Measurements from ENCODE around the gene ATP8B4. TPM values are rescaled to one million over a fixed set of nuclear protein-coding genes. Genes with fewer than 3 reads are reported as not detected.

ATP8B4 gene
- total RNA-seq, 4 donors from 2014 or later, result 11.8 to 18.2 (median 13.4) TPM

DNA sequence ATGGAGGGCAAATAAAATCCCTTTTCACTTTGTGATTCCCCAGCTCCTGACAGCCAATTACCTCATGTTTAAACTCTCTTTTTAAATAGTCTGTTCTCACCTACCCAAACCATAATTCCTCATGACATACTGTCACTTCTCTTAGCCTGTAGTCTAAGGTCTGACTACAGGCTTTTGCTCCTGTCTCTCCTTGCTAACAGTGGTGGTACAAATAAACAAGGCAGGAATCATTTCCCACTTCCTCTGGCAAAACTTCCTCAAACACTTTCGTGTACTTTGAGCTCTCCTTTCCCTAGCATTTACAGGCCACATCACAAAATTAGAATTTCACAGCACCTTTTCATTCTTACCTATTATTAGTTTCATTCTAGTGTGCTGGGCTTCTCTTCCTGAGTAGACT is 51.8 kb downstream of the ATP8B4 start:
- no peak overlapping the region for H3K4me3 ChIP-seq
- no peaks in the 10 kb centered on the region for H3K9me3 ChIP-seq
- H3K4me1 ChIP-seq, result no peaks in the 10 kb centered on the region
- no peaks in the 10 kb centered on the region for H3K36me3 ChIP-seq
- no peaks in the 10 kb centered on the region for H3K27me3 ChIP-seq
- no peak overlapping the region for H3K27ac ChIP-seq
- DNase-seq (ENCODE audit: low spot score in 2 of 2), result no peak
- TF ChIP-seq EP300 (IDR thresholded peaks at IDR 0.05) (no peak), POLR2A (IDR thresholded peaks at IDR 0.05) (no peak), CTCF (IDR thresholded peaks at IDR 0.05) (no peak)
- WGBS, 2 donors, result 59 to 67% methylated on average over 1 of the region's 1 CpG

DNA sequence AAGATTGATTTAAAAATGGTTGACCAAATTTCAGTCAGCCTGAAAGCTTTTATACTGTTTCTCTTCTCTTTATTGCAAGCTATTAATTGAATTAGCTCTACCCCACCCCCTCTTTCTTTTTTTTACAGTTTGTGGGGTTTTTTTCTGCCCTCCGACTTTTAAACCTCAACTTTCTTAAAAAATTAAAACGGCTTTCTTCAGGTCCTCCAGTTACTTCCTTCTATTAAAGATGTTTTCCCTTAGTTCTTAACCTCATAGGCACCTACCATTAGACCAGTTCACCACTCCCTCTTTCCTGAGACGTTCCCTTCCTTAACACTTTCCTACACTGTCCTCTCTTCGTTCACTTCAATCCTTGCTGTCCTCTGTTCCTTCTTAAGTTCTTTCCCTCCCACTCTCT is 52.4 kb downstream of the ATP8B4 start:
- H3K27ac ChIP-seq, result no peak overlapping the region
- no peaks in the 10 kb centered on the region for H3K36me3 ChIP-seq
- no peak overlapping the region for H3K4me3 ChIP-seq
- H3K27me3 ChIP-seq, result no peaks in the 10 kb centered on the region
- DNase-seq (ENCODE audit: low spot score in 2 of 2), result no peak
- H3K4me1 ChIP-seq, result no peaks in the 10 kb centered on the region
- TF ChIP-seq POLR2A (IDR thresholded peaks at IDR 0.05), result no peak
- H3K9me3 ChIP-seq, result no peaks in the 10 kb centered on the region
- 68 to 69% methylated on average over 4 of the region's 4 CpGs for WGBS, 2 donors

DNA sequence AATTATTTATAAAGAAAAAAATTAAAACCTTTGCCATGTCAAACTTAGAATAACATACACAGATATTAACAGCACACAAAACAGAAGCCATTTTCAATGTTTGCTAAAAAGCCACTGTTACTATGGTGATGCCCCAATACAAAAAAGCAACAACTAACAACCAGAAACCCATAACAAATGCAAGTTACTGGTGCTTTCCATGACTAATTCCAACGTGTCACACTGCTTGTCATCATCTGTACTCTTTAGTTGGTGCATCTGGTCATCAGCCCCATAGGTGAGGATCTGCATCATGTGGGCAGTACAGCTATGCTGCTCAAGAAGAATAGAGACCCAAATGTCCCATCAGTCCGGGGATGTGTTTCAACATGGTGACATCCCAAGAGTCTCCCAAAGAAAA is 52.8 kb downstream of the ATP8B4 start:
- Histone ChIP-seq H3K9me3 (no peaks in the 10 kb centered on the region), H3K36me3 (no peaks in the 10 kb centered on the region), H3K27me3 (no peaks in the 10 kb centered on the region), H3K4me1 (no peaks in the 10 kb centered on the region), H3K4me3 (no peak overlapping the region), H3K27ac (no peak overlapping the region)
- WGBS, 2 donors, result 43 to 45% methylated on average over 2 of the region's 2 CpGs
- TF ChIP-seq CTCF (IDR thresholded peaks at IDR 0.05) (no peak), EP300 (IDR thresholded peaks at IDR 0.05) (no peak), POLR2A (IDR thresholded peaks at IDR 0.05) (no peak)
- no peak for DNase-seq (ENCODE audit: low spot score in 2 of 2)

DNA sequence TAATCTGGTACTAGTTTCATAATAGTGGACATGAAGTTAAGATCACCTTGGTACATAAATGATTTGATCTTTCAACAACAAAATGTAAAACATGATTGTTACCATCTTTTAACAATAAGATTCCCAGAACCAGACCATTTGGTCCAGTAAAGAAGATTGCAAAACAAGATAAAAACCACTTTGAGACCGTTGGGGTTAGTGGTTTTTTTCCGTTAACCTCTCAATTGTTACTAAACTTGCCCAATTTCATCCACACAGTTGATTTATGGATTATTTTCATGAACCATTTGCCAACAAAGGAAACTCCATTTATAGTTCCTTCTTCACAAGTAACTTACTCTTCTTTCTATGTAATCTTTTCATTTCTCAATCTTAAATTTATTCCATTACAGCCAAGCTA is 53.8 kb downstream of the ATP8B4 start:
- H3K9me3 ChIP-seq, result no peaks in the 10 kb centered on the region
- TF ChIP-seq POLR2A (IDR thresholded peaks at IDR 0.05) (no peak), CTCF (IDR thresholded peaks at IDR 0.05) (no peak), EP300 (IDR thresholded peaks at IDR 0.05) (no peak)
- no peak overlapping the region for H3K4me3 ChIP-seq
- no peaks in the 10 kb centered on the region for H3K36me3 ChIP-seq
- no peaks in the 10 kb centered on the region for H3K27me3 ChIP-seq
- no peak overlapping the region for H3K27ac ChIP-seq
- no peak for DNase-seq (ENCODE audit: low spot score in 2 of 2)
- H3K4me1 ChIP-seq, result peaks cover 0 to 3% (median 0%) of the 10 kb centered on the region in 4 donors
- 46 to 58% methylated on average over 2 of the region's 2 CpGs for WGBS, 2 donors

GRCh38 chr15:50064673-50065072 is 54.4 kb downstream of the ATP8B4 start:
- H3K27me3 ChIP-seq, result no peaks in the 10 kb centered on the region
- DNase-seq (ENCODE audit: low spot score in 2 of 2), result no peak
- no peak for TF ChIP-seq POLR2A (IDR thresholded peaks at IDR 0.05)
- no peak for TF ChIP-seq EP300 (IDR thresholded peaks at IDR 0.05)
- TF ChIP-seq CTCF (IDR thresholded peaks at IDR 0.05), result no peak
- 54 to 64% methylated on average over 4 of the region's 4 CpGs for WGBS, 2 donors
- no peak overlapping the region for H3K4me3 ChIP-seq
- peaks cover 0 to 9% (median 0%) of the 10 kb centered on the region in 4 donors for H3K4me1 ChIP-seq
- no peak overlapping the region for H3K27ac ChIP-seq
- H3K9me3 ChIP-seq, result no peaks in the 10 kb centered on the region
- no peaks in the 10 kb centered on the region for H3K36me3 ChIP-seq

DNA sequence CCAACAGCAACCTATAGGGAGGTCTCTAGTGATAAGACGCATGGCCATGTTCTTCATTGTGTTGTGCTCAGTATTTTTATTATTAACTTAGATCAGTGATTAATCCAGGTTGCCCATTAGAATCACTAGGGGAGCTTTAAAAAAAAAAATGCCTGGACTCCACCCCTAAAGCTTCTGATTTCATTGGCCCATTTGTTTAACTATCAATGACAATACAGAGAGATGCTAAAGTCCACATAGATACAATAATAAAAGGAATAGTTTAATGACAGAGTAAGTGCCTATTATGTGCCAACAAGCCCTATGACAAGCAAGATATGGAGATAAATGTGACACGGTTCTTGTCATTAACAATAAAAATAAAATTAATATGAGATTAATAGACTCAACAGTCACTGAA is 55.8 kb downstream of the ATP8B4 start:
- no peak for DNase-seq (ENCODE audit: low spot score in 2 of 2)
- no peak overlapping the region for H3K27ac ChIP-seq
- H3K4me1 ChIP-seq, result peaks cover 0 to 15% (median 0%) of the 10 kb centered on the region in 4 donors
- WGBS, 2 donors, result 87% methylated on average over 2 of the region's 2 CpGs
- H3K4me3 ChIP-seq, result no peak overlapping the region
- no peaks in the 10 kb centered on the region for H3K9me3 ChIP-seq
- no peaks in the 10 kb centered on the region for H3K36me3 ChIP-seq
- TF ChIP-seq POLR2A (IDR thresholded peaks at IDR 0.05) (no peak), CTCF (IDR thresholded peaks at IDR 0.05) (no peak), EP300 (IDR thresholded peaks at IDR 0.05) (no peak)
- H3K27me3 ChIP-seq, result no peaks in the 10 kb centered on the region

Measured in tibial nerve (tissue), 4 donors.